CD14-positive monocyte (primary cell): ENCODE results near the gene DCLK1. TPM values are rescaled to one million over a fixed set of nuclear protein-coding genes. Genes with fewer than 3 reads are reported as not detected.

Experiments used
- DNase-seq, 3 donors: peaks; one replicate each; pipeline ENCODE4 v3.0.0-alpha.2; 2011 to 2022
- H2AFZ ChIP-seq: 2 replicates; pipeline ENCODE4 v1.6.0; 2012; ENCODE audit warnings: mild to moderate bottlenecking, low read depth, low read length, inconsistent platforms; ENCODE audit not compliant: insufficient read depth, poor library complexity, severe bottlenecking
- H3K27ac ChIP-seq, 2 donors: 1 replicate in 1 of 2; 2 replicates in 1 of 2; pipeline ENCODE4 v1.5.1; 2012 to 2013; ENCODE audit warnings: low read length in 2 of 2, control low read depth in 1 of 2, inconsistent platforms in 1 of 2, low read depth in 1 of 2, mild to moderate bottlenecking in 1 of 2
- H3K27me3 ChIP-seq, 2 donors: one replicate each; pipeline versions ENCODE4 v1.6.0 to v1.6.1; 2011 to 2013; ENCODE audit warnings: low read length in 2 of 2; ENCODE audit not compliant: control insufficient read depth in 2 of 2, insufficient read depth in 2 of 2
- H3K36me3 ChIP-seq, 2 donors: replicated peaks in 1 of 2; 1 replicate in 1 of 2; 2 replicates in 1 of 2; pipeline versions ENCODE4 v1.5.1 to v1.6.1; 2012 to 2013; ENCODE audit warnings: low read length in 2 of 2, control low read depth in 1 of 2, inconsistent platforms in 1 of 2, mild to moderate bottlenecking in 1 of 2; ENCODE audit not compliant: insufficient read depth in 2 of 2, control insufficient read depth in 1 of 2
- H3K4me1 ChIP-seq, 2 donors: 1 replicate in 1 of 2; 2 replicates in 1 of 2; pipeline versions ENCODE4 v1.5.1 to v1.6.1; 2012 to 2013; ENCODE audit warnings: low read length in 2 of 2, control low read depth in 1 of 2, inconsistent platforms in 1 of 2, mild to moderate bottlenecking in 1 of 2, moderate library complexity in 1 of 2; ENCODE audit not compliant: insufficient read depth in 2 of 2, control insufficient read depth in 1 of 2
- H3K4me2 ChIP-seq: replicated peaks from 2 replicates; pipeline ENCODE3; 2012; ENCODE audit warnings: low read length, moderate library complexity, mild to moderate bottlenecking; ENCODE audit not compliant: poor library complexity, severe bottlenecking; ENCODE audit errors: extremely low read depth
- H3K4me3 ChIP-seq, 3 experiments: fragments of 200-600 bp in 1 of 3; sonication (generic) in 1 of 3; replicated peaks in 1 of 3; 1 replicate in 2 of 3; 2 replicates in 1 of 3; pipeline ENCODE4 v1.5.1; 2011 to 2013; ENCODE audit warnings: low read length in 3 of 3, mild to moderate bottlenecking in 3 of 3, control low read depth in 2 of 3, low read depth in 2 of 3, inconsistent platforms in 1 of 3, moderate library complexity in 1 of 3
- H3K79me2 ChIP-seq: 2 replicates; pipeline ENCODE4 v1.6.0; 2012; ENCODE audit warnings: mild to moderate bottlenecking, control low read depth, inconsistent platforms, low read length, moderate library complexity; ENCODE audit not compliant: insufficient read depth
- H3K9ac ChIP-seq: 2 replicates; pipeline ENCODE4 v1.6.0; 2017; ENCODE audit warnings: low read length, mild to moderate bottlenecking; ENCODE audit not compliant: insufficient read depth, poor library complexity, severe bottlenecking
- H3K9me3 ChIP-seq, 2 donors: replicated peaks in 1 of 2; 1 replicate in 1 of 2; 2 replicates in 1 of 2; pipeline versions ENCODE4 v1.5.1 to v1.6.1; 2012 to 2013; ENCODE audit warnings: low read length in 2 of 2, control low read depth in 1 of 2; ENCODE audit not compliant: control insufficient read depth in 1 of 2, insufficient read depth in 1 of 2
- H4K20me1 ChIP-seq: 2 replicates; pipeline ENCODE4 v1.6.0; 2012; ENCODE audit warnings: mild to moderate bottlenecking, low read length, control low read depth, moderate library complexity; ENCODE audit not compliant: insufficient read depth
- H3K27ac Mint-ChIP-seq, 7 donors: one replicate each; pipeline ENCODE4 v1.8.0; 2020; ENCODE audit warnings: mild to moderate bottlenecking in 7 of 7, mixed read lengths in 7 of 7, moderate library complexity in 6 of 7, inconsistent platforms in 2 of 7
- H3K27me3 Mint-ChIP-seq, 3 donors: one replicate each; pipeline ENCODE4 v1.8.0; 2021 to 2022; ENCODE audit warnings: low read depth in 3 of 3, mild to moderate bottlenecking in 3 of 3, mixed read lengths in 3 of 3, moderate library complexity in 3 of 3, inconsistent platforms in 1 of 3
- H3K36me3 Mint-ChIP-seq, 2 donors: one replicate each; pipeline ENCODE4 v1.8.0; 2020; ENCODE audit warnings: mixed read lengths in 2 of 2, inconsistent platforms in 1 of 2, mild to moderate bottlenecking in 1 of 2
- H3K4me1 Mint-ChIP-seq: one replicate; pipeline ENCODE4 v1.8.0; 2020; ENCODE audit warnings: mild to moderate bottlenecking, mixed read lengths
- H3K4me3 Mint-ChIP-seq, 2 donors: one replicate each; pipeline ENCODE4 v1.8.0; 2020; ENCODE audit warnings: mild to moderate bottlenecking in 2 of 2, mixed read lengths in 2 of 2, moderate library complexity in 1 of 2
- H3K9me3 Mint-ChIP-seq, 7 donors: one replicate each; pipeline ENCODE4 v1.8.0; 2020 to 2022; ENCODE audit warnings: mixed read lengths in 7 of 7, mild to moderate bottlenecking in 6 of 7, moderate library complexity in 6 of 7, inconsistent platforms in 2 of 7
- WGBS: methylation state at CpG from one replicate; pipeline ENCODE4 v1.1.5; 2013; ENCODE audit warnings: missing lambda C conversion rate; ENCODE audit not compliant: insufficient coverage; 5-methylcytosine and 5-hydroxymethylcytosine counted together
- intact Hi-C, 2 donors: fragments of 100-400 bp; cut with micrococcal nuclease; formaldehyde crosslinking; loops; one replicate each; pipeline versions ENCODE4 v1.15.0 to v1.15.1; 2023
- polyA plus RNA-seq, 3 donors: library from polyadenylated mRNA; depleted of rRNA in 1 of 3; unstranded in 2 of 3; stranded (reverse) in 1 of 3; fragments of 300-500 nt in 2 of 3; fragments of >200 nt in 1 of 3; fragmentation: Illumina TruSeq in 2 of 3; gene quantifications; 1 replicate in 2 of 3; 2 replicates in 1 of 3; pipeline ENCODE4 v1.2.3, GENCODE V29; 2012 to 2021
- TF ChIP-seq, protein P1 (sequence below): fragments of 200-600 bp; IDR thresholded peaks from one replicate; pipeline ENCODE4 v1.8.0; 2022; ENCODE audit warnings: antibody characterized with exemption, mild to moderate bottlenecking

The DCLK1 gene
- polyA plus RNA-seq, 3 donors = not detected

DNA sequence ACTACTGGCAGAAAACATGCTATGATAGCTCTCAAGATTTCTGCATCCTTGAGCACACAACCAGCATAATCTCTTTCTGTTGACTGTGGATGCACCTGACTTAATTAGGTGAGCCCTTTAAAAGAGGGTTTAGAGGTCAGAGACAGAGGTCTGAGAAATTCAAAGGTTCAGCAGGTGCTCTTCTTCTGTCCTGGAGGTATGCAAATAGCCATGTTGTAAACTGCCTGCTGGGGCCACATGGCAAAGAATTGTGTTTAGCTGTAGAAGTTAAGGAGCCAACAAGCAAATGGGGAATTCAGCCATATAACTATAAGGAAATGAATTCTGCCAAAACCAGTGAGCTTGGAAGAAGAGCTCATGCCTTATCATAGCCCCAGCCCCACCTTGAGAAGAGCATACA is 11.6 kb upstream of the DCLK1 start:
- no peak overlapping the region for H2AFZ ChIP-seq
- H4K20me1 ChIP-seq = no peaks in the 10 kb centered on the region
- H3K27me3 ChIP-seq = no peaks in the 10 kb centered on the region
- H3K4me2 ChIP-seq = no peak overlapping the region
- no peaks in the 10 kb centered on the region for H3K79me2 ChIP-seq
- H3K27ac ChIP-seq = no peak overlapping the region
- no peaks in the 10 kb centered on the region for H3K4me1 ChIP-seq
- Mint-ChIP-seq H3K27me3 (peaks cover 0 to 2% (median 0%) of the 10 kb centered on the region in 3 donors), H3K4me3 (no peak overlapping the region), H3K36me3 (no peaks in the 10 kb centered on the region), H3K9me3 (peaks cover 0 to 3% (median 0%) of the 10 kb centered on the region in 7 donors), H3K4me1 (no peaks in the 10 kb centered on the region), H3K27ac (no peak overlapping the region)
- H3K9me3 ChIP-seq = no peaks in the 10 kb centered on the region
- TF ChIP-seq, protein P1, sequence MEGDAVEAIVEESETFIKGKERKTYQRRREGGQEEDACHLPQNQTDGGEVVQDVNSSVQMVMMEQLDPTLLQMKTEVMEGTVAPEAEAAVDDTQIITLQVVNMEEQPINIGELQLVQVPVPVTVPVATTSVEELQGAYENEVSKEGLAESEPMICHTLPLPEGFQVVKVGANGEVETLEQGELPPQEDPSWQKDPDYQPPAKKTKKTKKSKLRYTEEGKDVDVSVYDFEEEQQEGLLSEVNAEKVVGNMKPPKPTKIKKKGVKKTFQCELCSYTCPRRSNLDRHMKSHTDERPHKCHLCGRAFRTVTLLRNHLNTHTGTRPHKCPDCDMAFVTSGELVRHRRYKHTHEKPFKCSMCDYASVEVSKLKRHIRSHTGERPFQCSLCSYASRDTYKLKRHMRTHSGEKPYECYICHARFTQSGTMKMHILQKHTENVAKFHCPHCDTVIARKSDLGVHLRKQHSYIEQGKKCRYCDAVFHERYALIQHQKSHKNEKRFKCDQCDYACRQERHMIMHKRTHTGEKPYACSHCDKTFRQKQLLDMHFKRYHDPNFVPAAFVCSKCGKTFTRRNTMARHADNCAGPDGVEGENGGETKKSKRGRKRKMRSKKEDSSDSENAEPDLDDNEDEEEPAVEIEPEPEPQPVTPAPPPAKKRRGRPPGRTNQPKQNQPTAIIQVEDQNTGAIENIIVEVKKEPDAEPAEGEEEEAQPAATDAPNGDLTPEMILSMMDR = no peak
- no peak overlapping the region for H3K9ac ChIP-seq
- intact Hi-C loops = no loop called here
- DNase-seq = no peak
- no peak overlapping the region for H3K4me3 ChIP-seq
- H3K36me3 ChIP-seq = no peaks in the 10 kb centered on the region

DNA sequence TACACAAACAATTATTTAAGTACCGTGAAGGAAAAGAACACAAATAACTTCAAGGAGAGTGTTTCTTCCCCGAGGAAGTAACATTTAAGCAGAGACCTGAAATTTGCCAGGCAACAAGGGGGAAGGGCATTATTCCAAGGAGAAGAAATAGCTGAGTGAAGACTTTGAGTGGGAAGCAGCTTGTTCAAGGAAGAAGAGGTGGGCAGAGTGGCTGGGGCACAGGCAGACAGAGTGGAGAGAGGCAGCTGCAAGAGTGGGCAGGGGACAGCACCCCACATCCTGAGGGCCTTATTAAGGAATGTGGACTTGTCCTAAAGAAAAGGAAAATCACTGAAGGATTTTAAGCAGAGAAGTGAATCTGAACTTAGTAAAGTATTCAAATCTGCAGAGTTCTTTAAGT is 4.7 kb upstream of the DCLK1 start:
- no peak overlapping the region for H3K9ac ChIP-seq
- Mint-ChIP-seq H3K4me3 (no peak overlapping the region), H3K36me3 (no peaks in the 10 kb centered on the region), H3K27me3 (peaks cover 19 to 31% (median 19%) of the 10 kb centered on the region in 3 donors), H3K9me3 (peaks cover 0 to 6% (median 4%) of the 10 kb centered on the region in 7 donors), H3K27ac (no peak overlapping the region), H3K4me1 (no peaks in the 10 kb centered on the region)
- H3K79me2 ChIP-seq = no peaks in the 10 kb centered on the region
- H4K20me1 ChIP-seq = no peaks in the 10 kb centered on the region
- WGBS = 100% methylated on average over 1 of the region's 2 CpGs
- no peaks in the 10 kb centered on the region for H3K4me1 ChIP-seq
- no peak overlapping the region for H3K4me2 ChIP-seq
- TF ChIP-seq, protein P1 = no peak
- intact Hi-C loops = no loop called here
- peaks cover 0 to 6% of the 10 kb centered on the region in 2 donors for H3K9me3 ChIP-seq
- no peak overlapping the region for H2AFZ ChIP-seq
- H3K27ac ChIP-seq = no peak overlapping the region
- peaks cover 17 to 18% of the 10 kb centered on the region in 2 donors for H3K27me3 ChIP-seq
- no peak overlapping the region for H3K4me3 ChIP-seq
- H3K36me3 ChIP-seq = no peaks in the 10 kb centered on the region
- no peak for DNase-seq
